NCI-H1105 treated with DMSO at 0.1 percent for 48 hours (cell line): ENCODE measurements around the gene GNPTG.
"Not testable (repeated sequence)": the region's sequence is repeated elsewhere in the genome, so short reads cannot be mapped to it uniquely, and the experiment has no call there.

ENCODE experiments used
- DNase-seq: peaks from one replicate; lab custom pipeline; 2025; lab: John Stamatoyannopoulos, UW

Gene GNPTG

DNA sequence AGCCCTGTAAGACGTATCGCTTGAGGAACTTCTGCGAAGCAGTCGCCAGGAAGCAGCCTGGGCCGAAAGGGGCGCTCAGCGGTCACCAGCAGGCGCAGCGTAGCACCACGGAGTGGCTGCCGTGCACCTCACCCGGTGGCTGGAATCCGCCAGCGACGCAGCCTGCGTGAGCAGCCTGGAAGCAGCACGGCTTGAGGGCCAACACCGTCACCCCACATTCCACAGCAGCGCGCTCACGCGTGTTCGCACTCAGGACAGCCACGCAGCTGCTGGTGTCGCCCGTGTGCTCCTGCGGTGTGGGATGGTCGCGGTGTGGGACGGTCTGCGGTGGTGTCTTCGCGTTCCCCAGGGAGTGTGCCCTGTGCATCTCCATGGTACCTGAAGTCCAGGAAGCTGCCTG, 32.7 kb upstream of the GNPTG start:
- DNase-seq = no peak

DNA sequence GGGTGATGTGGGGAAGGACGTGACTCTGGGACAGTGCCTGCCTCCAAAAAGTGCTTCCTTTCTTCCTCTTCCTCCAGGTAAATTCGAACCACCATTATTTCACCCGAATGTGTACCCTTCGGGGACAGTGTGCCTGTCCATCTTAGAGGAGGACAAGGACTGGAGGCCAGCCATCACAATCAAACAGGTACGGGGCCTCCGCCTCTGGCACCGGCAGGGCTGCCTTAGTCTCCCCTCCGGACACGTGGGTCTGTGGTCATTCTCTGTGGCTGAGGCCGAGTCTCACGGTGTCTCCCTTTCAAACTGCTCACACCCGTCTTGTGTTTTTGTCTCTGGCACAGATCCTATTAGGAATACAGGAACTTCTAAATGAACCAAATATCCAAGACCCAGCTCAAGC, 31.6 kb upstream of the GNPTG start:
- no peak for DNase-seq

DNA sequence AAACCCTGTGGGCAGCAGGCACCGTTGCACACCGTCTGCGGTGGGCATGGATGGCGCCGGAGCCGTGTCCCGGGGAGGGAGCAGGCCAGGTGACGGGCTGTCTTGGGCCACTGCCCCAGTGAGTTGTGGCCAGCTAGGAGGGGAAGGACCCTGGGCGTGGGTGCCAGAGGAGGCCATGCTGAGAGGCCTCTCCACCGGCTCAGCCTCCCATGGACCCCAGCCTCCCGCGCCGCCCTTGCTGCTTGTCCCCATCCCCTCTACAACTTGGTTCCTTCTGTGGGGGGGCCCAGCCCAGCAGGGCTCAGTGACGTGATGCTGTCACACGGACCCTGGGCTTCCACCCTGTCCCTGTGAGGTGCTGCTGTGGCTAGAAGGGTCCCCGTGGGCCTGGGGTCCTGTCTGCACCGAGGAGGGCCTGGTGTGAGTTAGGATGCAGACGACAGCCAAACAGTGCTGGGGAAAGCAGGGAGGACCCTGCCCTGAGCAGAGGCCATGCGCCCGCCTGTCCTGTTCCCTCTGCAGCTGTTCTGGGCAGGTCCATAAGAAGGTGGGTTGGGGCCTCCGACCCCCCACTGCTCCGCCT, 31.0 kb upstream of the GNPTG start:
- DNase-seq = no peak

DNA sequence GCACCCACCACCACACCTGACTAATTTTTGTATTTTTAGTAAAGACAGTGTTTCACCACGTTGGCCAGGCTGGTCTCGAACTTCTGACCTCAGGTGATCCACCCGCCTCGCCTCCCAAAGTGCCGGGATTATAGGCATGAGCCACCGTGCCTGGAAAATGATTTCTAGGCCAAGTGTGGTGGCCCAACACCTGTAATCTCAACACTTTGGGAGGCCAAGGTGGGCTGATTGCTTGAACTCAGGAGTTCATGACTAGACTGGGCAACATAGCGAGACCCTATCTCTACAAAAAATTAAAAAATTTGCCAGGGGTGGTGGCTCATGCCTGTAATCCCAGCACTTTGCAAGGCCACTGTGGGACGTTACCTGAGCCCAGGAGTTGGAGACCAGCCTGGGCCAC, 29.3 kb upstream of the GNPTG start:
- DNase-seq = no peak

DNA sequence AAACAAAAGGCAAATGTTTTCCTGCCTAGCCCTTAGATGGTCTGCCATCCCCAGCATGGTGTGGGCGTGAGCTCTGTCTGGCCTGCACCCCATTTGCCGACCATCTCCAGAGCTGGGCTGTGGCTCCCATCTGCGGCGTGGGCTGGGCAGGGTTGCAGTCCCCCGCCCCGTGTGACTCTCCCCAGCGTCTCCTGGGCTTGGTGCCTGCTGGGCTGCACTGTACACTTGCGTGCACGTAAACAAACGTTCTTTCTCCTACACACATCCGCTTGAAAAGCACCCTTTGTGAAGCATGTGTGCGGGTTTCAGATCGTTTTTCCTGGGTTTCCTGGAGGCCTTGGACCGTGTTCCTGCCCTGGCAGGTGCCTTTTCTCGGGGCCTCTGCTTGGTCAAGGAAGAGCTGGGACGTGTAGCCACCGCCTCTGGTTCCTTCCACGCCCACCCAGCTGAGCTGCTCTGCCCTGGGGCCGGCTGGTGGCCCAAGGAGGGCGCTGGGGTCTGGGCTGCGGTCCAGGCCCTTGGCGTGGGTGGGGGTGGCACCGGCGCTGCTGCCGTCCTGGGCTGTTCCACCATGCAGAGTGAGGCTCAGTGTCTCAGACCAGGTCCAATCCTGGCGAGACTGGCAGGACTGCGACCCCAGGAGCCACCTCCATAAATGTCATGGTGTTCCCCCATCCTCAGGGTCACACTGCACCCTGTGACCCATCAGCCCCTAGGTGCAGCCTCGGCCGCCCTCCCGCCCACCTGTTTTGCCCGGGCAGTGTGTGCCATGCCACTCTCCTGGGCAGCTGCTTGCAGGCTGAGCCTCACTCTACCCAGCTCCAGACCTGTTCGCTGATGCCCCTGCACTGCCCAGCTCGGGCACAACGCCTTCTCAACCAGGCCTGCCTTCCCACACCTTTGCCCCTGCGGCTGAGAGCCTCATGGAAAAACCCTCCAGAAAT, 28.2 kb upstream of the GNPTG start:
- no peak for DNase-seq

DNA sequence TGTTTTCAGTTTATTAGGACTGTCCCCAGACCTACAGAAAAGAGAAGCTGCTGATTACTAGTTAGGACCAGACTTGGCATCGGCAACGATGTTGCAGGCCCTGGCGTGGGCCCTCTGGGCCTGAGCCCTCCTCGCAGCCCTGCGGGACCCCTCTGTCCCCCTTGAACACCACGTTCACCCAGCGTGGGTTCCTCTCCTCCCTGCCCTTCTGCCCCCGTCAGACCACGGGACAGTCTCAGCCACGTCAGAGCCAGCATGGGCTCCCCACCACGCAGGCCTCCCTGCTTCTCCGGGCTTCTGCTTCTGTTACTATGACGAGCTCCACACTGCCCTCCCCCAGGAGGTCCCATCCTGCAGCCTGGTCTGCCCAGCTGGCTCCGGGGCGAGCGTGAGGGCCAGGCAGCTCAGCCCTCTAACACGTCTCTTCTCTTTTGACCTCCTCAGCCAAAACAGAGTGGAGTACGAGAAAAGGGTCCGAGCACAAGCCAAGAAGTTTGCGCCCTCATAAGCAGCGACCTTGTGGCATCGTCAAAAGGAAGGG, 27.4 kb upstream of the GNPTG start:
- DNase-seq = no peak

DNA sequence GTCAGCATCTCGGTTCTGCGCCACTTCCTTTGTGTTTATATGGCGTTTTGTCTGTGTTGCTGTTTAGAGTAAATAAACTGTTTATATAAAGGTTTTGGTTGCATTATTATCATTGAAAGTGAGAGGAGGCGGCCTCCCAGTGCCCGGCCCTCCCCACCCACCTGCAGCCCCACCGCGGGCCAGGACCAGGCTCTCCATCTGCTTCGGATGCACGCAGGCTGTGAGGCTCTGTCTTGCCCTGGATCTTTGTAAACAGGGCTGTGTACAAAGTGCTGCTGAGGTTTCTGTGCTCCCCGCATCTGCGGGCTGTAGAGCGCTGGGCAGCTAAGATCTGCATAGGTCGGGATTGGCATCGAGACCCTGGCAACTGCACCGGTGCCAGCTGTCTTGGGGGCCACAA, 26.5 kb upstream of the GNPTG start:
- no peak for DNase-seq

DNA sequence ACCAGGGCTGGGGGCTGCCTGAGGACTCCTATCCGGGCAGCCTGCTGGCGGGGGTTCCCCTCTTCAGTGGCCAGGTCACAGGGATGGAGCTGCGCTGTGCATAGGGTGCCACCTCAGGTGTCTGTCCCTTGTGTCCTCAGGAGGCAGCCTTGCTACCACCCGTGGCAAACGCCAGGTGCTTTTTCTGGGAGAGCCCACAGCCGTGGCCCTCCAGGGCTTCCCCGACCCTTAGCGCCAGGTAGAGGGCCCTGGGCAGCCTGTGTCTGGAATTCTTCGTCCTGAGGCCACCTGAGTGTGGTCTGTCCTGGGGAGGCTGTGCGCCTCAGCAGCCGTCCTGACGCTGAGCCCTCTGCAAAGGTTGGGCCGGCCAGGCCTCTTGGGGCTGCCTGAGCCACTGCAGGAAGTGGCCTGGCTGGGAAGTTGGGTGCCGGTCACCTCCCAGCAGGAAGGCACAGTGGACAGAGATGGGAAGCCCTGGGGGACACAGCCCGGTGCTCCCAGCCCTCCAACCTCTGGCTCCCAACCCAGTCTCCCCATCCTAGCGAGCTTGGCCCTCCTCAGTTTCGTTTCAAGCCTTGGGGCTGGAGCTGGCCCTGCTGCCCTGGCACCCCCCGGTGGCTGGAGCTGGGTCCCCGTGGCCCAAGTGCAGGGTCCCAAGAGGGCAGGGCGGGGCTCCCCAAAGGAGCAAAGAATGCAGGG, 25.9 kb upstream of the GNPTG start:
- DNase-seq = no peak

DNA sequence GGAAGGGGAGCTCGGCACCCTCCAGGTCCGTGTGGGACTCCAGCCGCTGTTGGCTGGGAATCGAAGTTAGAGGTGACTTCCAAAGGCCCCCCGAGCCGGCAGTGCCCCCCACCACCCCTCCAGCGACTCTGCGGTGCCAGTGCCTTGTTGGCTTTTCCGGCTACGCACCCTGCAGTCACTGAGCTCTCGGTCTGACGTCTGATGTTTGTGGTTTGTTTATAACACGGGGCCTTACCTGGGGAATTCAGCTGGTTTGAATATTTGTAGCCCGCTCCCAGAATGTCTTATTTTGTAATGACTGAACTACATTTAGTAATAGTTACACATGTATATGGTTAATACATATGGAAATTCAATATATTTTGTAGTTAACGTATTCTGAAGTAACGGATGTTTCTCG, 25.3 kb upstream of the GNPTG start:
- no peak for DNase-seq

DNA sequence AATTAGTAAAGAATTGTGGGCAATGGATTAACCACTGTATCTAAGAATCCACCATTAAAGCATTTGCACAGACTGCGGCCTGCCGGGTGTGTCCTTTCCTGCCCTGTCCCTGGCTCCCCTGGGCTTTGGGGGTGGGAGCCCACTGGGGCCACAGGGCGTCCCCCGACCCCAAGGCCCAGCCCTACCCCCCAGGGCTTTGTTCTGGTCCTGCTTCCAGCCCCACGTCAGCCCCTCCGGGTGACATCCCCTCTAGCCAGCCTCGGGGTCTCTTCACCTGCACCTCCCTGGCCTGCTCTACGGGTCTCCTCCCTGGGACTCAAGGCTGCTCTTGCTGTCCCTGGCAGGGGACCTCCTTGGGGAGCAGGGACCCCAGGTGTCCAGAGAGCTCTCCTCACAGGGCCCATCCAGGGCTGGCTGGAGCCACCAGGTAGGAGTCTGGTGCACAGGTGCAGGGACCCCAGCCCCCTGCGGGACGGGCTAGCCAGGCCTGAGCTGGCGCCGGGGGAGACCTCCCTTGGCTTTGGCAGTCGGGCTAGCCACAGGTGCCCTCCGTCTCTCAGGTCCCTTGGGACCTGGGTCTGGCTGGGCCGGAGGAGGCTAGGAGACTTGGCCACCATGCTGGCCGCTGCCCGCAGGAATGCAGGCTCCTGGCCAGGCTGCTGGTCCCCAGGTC, 24.6 kb upstream of the GNPTG start:
- no peak for DNase-seq

DNA sequence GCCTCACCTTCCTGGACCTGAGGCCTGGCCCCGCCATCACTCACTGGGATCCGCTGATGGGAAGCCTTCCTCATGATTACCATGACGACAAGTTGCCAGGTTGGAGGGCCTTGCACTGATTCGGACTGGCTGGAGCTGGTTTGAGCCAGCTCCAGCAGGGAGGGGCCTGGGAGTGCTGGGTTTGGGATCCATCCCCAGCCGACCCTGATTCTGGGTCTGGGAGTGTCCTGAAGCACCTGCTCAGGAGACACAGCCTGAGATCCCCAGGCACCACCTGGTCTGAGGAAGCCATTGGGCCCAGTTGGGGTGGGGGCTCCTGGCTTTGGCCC, 24.1 kb upstream of the GNPTG start:
- DNase-seq = no peak

DNA sequence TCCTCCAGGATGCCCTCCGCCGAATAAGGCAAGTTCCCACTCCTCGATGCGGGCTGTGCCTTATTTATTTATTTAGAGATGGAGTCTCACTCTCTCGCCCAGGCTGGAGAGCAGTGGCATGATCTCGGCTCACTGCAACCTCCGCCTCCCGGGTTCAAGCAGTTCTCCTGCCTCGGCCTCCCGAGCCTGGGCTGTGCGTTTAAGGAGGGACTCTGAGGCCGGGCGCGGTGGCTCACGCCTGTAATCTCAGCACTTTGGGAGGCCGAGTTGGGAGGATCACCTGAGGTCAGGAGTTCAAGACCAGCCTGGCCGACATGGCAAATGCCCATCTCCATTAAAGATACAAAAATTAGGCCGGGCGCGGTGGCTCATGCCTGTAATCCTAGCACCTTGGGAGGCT, 23.6 kb upstream of the GNPTG start:
- DNase-seq = not testable (repeated sequence)

DNA sequence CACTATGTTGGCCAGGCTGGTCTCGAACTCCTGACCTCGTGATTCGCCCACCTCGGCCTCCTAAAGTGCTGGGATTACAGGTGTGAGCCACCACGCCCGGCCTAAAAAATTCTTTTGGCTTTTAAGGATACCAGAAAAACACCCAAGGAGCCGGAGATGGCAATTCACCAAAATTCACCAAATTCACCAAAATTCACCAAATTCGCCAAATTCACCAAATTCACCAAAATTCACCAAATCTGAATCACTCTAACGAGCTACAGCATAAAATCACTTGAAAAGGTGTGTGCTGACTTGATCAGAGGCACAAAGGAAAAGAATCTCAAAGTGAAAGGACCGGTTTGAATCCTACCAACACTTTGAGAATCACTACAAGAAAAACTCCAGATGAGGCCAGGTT, 22.8 kb upstream of the GNPTG start:
- not testable (repeated sequence) for DNase-seq

DNA sequence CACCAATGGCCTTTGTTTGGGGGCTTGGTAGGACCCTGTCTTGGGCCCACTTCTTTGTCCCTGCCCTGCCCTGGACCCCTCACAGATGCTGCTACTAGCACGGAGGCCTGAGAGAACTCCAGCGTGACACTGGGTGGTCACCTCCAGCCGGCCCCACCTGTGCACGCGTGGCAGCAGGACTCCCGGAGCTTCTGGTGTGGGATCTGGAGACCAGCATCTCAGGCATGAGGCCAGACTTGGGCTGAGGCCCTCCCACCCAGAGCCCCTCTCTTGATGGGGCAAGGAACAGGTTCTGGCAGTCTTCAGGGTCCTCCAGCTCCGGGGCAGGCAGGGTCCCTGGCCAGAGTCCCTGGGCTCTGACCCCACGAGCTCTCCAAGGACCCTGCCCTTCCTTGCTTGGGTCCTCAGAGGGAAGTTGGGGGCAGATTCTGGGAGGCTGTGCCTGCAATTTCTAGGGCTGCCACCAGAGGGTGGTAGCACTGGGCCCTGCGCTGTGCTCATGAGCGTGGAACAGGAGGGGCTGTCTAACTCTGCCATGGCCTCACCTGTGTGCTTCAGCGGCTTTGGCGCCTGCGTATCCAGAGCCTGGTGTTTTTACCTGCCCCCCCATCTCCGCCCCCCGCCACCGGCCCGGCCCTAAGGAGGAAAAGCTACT, 21.3 kb upstream of the GNPTG start:
- DNase-seq = no peak

DNA sequence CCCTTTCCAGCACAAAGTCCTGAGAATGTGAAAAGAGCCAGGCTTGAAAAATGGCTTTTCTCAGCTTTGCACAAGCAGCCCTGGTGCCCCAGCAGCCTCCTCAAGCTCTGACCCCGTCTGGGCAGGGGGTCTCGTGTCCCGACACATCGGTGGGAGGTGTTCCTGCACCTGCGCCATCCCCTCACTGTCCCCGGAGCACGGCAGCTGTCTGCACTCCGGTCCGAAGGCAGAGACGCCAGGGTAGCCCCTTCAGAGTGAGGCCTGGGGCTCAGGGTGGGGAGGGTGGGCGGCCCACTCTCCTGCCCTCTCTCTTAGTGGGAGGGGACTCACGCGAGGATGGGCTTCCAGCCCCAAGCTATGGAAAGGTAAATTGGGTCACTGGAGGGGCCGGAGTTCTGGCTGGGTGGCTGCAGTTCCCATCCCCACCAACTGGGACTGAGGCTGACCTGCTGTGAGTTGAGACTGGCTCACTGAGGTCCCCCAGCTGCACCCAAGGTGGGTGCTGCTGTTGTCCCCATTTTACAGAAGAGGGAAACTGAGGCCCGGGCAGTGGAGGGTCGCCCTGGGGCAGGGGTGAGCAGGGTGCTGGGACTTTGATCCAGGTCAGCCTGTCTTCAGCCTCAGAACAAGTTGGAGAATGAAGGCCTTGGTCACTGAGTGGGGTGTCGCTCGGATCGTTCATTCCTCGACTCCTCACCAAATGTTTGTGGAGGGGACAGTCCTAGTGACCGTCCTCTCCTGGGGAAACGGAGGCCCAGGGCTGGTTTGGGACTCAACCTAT, 20.6 kb upstream of the GNPTG start:
- DNase-seq = no peak

DNA sequence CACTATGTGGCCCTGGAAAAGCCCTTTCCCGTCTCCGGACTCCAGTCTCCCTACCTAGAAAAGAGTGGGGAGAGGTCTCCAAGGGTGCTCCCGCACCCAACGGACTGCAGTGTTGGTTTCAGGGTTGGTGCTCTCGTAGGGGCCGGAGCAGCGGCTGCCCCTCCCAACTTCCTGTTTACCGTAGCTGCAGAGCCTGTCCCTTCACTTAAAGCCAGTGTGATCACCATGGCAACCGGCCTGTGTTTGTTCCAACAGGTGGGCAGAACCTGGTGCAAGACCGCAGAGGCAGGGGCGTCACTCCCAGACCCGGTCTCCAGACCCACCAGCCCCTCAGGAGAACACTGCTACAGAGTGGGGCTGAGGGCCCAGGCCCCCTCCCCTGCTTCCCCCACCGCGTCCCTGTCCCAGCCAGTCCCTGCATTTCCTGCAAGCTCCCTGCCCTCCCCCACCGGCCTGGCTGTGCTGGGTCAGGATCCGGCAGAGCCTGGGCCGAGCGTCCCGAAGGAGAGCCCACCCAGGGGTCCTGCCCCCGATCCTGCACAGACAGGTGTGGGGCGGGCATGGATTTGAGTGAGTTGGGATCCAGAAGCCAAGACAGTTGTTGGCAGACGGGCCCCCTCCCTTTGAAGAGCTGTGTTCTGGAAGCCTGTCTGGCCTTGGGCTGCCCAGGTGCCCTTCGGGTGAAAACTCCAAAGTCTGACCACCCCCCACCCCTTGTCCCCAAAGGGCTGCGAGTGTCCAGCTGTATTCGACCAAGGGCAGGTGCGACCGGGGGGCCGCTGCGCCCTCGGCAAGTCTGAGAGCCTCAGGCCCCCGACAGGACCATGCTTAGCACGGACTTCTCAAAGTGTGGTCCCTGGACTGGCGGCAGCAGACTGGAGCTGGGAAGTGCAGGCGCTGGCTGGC, 19.8 kb upstream of the GNPTG start:
- peak; percentile 4 for DNase-seq

DNA sequence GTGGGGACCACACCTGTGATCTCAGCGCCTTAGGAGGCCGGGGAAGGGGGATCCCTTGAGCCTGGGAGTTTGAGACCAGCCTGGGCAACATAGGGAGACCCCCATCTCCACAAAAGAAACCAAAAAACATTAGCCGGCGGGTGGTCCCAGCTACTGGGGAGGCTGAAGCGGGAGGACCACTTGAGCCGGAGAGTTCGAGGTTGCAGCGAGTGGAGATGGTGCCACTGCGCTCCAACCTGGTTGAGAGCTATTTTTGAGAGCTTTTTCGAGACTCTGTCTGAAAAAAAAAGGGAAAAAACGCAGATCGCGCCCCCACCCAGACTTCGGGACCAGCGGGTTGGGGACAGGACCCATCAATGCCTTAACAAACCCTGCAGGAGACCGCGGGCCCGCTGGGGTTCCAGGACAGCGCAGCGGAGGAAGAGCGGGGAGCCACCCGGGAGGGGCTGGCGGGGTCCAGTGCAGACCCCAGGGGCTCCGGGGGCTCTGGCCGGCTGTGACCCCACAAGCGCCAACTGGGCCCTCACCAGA, 19.0 kb upstream of the GNPTG start:
- DNase-seq = no peak

DNA sequence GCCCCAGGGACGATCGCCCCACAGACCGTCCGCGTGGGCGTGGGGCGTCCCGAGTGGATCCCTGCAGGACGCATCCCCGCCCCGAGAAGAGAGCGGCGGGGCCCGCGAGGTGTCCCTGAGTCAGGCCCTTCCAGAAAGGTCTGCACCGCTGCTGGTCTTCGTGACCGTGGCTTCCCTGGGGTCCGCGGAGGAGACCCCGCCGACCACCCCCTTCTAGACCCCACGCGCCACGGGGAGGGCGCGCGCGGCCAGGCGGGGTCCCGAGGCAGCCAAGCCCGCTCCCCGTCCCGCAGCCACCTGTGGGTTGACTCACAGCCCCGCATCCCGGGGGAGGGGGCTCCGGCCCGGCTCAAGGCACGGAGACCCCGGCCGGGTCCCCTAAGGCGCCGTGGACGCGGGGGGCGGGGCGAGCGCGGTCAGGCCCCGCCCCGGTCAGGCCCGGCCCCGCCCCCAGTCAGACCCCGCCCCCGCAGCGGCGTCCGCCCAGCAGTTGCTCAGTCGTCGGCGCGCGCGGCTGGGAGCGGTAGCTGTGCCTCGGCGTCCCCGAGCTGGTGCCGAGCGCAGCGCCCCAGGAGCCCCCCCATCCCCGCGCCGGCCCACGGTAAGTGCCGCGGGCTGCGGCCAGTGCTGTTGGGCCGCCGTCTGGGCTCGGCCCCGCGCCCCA, 18.4 kb upstream of the GNPTG start, which contains the start of gene BAIAP3:
Gene BAIAP3, plus strand, starts transcription at position 497 of the 664 bp plus-strand sequence. CDS start 4,905 bp downstream, outside the sequence.
- no peak for DNase-seq
